GM19043 (cell line): Measurements from ENCODE around the gene SPN.
"Not testable (repeated sequence)": the region's sequence is repeated elsewhere in the genome, so short reads cannot be mapped to it uniquely, and the experiment has no call there.

Experiments used
- ATAC-seq: cut with Tn5 transposase; IDR thresholded peaks from one replicate; pipeline ENCODE4 v1.9.1; 2021; ENCODE audit warnings: low read depth; ENCODE audit not compliant: unreplicated experiment

Gene SPN

DNA sequence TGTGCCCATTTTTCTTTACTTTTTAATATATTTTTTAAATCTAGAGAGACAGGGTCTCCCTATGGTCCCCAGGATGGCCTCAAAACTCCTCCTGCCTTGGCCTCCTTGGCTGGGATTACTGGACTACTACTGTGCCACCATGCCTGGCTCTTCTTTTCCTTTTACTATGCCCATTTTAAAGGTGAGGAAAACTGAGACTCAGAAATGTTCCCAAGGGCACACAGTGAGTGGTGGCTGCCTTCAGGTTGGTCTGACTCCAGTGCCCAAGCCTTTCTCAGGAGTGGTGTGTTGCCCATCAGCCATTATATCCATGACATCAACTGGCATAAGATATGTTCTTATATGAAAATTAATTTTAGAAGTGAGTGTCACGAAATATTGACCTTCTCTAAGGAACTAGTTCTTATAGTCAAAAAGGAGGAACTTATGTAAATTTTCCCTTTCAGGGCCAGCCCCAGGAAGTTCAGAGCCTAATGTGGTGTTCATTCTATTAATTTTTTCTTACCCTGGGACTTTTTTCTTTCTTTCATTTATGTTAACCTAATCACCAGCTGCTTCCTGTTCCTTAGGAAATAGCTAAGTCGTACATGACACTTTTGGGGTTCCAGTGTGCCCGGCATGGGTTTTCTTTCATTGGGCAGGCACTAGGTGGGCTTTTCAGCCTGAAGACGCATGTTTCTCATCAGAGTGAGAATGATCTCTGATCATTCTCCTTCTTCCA lies 17.9 kb upstream of the SPN start:
- no peak for ATAC-seq

DNA sequence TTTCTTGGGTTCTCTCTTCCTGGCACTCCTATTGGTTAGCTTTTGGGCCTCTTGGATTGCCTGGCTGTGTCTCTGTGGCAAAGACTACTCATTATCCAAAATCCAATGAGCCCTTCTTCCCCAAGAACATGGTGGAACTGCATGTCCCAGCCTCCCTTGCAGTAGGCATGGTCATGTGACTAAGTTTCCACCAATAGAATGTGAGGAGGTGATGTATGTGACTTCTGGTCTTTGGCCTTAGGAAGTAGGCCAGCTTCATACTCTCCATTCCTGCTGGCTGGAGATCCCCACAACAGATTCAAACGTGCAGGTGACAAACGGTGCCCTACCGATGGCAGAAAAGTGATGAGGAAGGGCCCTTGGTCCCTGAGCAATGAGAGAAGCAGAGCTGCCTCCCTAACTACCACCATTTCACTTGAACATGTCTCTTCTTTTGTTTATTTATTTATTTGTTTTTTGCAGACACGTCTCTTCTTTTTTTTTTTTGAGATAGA lies 17.3 kb upstream of the SPN start:
- no peak for ATAC-seq

DNA sequence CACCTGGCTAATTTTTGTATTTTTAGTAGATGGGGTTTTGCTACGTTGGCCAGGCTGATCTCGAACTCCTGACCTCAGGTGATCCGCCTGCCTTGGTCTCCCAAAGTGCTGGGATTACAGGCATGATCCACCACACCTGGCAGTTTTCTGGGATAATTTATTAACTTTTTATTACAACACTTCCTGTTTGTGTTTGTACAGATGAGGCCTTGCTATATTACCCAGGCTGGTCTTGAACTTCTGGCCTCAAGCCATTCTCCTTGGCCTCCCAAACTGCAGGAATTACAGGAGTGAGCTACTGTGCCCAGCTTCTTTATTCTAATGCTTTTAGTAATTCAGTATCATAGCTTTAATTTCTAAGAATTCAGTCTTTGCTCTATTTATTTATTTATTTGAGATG lies 16.1 kb upstream of the SPN start:
- ATAC-seq, result no peak

DNA sequence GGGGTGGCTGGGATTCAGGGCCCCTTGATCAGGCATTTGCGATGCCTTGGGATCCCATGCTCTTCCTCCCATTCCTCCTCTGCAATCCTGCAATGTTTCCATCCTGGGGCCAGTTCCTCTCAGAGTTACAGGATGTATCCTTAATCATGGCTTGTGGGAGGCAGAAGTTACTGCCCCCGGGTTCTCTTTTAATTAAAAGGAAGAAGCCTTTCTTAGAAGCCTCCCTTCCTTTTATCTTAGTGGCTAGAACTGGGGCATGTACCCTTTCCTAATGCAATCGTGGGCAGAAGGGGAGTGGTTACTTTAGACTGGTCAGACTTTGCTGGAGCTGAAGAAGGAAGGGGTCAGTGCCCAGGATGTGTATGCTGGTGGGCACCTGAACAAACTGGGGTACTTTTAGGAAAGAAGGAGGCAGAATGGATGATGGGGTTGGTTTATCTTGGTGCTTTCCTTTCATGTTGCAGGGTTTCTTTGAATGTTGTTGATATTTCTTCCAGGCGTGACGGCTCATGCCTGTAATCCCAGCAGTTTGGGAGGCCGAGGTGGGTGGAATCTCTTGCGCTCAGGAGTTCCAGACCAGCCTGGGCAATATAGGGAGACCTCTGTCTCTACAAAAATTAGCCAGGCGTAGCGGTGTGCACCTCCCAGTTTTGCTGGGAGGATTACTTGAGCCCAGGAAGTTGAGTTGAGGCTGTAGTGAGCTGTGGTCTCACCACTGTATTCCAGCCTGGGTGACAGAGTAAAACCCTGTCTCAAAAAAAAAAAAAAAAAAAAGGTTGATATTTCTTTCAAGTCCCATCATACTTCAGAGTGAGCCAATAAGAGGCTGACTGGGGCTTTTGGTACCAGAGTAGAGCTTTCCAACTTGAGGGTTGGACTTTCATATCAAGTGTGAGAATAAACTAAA lies 13.2 kb upstream of the SPN start:
- no peak for ATAC-seq

DNA sequence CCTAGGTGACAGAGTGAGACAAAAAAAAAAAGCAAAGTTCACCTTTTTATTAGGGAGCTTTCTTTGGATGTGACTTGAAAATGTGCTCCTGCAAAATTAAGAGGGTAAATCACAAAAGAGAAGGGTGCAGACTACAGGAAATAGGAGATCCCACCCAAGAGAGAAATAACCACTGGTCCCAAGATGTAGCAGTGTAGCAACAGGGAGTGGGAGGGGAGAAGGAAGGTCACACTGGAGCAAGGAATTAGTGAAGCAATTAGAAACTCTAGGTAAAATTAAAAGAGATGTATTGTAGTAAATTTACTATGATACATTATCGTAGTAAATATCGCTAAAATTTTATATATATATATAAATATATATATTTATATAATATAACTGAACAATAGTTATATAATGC lies 12.3 kb upstream of the SPN start:
- ATAC-seq, result no peak

DNA sequence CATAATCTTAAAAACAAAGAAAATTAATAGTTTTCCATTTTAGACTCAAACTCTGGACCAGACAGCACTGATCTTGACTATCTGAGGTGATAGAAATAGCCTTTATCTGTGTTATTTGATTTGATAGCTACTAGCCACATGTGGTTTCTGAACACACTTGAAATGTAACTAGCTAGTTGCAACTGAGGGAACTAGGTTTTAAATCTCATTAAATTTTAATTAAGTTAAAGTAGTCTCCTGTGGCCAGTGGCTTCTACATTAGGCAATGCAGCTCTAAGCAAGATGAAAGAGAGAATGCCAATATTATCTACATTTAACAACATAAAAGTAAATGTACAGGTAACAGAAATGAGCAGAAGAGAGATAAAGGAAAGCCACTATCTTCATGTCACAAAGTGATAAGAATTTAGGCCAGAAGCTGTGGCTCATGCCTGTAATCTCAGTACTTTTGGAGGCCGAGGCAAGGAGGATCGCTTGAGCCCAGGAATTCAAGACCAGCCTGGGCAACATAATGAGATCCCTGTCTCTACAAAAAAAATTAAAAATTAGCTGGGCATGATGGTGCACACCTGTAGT lies 11.2 kb upstream of the SPN start:
- ATAC-seq, result no peak

DNA sequence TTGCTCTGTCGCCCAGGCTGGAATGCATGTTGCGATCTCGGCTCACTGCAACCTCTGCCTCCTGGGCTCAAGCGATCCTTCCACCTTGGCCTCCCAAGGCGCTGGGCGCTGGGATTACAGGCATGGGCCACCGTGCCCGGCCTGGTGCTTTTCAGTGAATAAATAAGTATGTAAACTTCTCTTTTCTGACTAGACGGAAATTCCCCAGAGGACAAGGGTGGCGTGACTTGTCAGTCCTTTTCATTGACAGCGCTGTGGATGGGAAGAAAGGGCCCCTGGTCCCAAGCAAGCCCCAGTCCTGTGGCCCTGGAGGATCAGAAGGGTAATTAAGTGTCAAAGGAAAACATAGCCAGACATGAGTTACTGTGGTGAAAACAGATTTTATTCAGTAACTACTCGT lies 9.6 kb upstream of the SPN start:
- no peak for ATAC-seq

DNA sequence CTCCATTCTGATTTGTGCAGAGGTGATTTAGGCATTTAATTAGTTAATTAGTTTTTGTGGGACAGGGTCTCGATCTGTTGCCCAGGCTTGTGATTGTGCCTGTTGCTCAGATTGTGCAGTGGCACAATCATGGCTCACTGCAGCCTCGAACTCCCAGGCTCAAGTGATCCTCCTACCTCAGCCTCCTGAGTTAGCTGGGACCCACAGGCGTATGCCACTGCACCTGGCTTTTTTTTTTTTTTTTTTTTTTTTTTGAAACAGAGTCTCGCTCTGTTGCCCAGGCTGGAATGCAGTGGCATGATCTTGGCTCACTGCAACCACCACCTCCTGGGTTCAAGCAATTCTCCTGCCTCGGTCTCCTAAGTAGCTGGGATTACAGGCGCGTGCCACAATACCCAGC lies 9.2 kb upstream of the SPN start:
- not testable (repeated sequence) for ATAC-seq

DNA sequence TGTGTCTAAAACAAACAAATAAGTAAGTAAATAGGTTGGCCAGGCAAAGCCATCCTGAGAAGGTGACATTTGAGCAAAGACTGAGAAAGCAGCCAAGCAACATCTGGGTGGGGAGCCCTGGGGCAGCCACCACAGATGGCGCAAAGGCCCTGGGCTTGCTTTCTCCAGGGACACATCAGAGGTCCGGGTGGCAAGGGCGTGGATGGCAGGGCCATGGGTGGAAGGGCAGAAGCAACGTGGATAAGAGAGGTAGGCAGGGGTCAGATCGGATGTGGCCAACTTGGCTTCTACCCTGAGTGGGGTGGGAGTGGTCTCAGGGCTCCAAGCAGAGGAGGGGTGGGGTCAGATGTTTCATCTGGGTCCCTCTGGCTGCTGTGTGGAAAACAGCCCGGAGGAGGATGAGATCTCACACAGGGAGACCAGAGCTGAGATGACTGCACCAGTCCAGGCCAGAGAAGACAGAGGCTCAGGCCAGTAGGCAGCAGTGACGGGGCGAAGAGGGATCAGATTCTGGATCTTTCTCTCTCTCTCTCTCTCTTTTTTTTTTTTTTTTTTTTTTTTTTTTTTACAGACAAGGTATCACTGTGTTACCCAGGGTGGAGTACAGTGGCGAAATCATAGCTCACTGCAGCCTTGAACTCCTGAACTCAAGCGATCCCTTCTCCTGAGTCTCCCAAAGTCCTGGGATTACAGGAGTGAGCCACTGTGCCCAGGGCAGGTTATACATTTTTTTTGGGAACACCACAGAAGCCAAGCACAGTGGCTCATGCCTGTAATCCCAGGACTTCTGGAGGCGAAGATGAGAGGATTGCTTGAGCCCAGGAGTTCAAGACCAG lies 6.1 kb upstream of the SPN start:
- no peak for ATAC-seq

DNA sequence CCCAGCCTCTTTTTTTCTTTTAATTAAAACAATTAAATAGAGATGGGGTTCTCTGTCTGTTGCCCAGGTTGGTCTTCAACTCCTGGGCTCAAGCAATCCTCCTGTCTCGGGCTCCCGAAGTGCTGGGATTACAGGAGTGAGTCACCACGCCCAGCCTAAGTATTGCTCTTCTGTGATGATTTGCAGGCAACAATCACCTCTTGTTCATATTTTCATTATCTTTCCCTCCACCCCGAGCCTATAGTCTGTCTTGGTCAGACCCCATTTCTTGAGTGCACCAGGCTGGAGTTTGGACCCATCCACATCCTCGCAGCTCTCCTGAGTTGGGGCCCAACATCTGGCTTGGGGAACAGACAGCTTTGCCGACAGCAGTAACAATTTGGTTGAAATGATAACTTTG lies 4.3 kb upstream of the SPN start:
- ATAC-seq, result no peak

DNA sequence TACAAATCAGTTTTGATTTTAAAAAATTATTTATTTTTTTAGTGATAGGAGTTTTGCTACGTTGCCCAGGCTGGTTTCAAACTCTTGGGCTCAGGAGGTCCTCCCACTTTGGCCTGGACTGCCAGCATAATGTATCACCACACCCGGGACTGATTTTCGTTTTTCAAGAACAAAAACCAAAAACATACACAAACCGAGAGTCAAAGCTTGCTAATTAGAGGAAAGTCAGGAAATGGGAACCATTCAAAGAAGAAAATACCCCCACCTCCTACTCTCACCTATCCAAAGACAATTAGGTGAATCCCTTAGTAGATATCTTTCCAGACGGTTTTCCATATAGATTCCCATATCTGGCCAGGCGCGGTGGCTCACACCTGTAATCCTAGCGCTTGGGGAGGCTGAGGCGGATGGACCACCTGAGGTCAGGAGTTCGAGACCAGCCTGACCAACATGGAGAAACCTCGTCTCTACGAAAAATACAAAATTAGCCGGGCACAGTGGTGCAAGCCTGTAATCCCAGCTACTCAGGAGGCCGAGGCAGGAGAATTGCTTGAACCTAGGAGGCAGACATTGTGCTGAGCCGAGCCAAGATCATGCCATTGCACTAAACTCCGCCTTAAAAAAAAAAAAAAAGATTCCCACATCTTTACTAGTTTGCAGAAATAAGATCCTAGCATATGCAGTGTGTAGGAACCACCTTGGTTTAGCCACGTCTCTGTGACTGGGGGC lies 883 bp upstream of the SPN start:
- no peak for ATAC-seq

DNA sequence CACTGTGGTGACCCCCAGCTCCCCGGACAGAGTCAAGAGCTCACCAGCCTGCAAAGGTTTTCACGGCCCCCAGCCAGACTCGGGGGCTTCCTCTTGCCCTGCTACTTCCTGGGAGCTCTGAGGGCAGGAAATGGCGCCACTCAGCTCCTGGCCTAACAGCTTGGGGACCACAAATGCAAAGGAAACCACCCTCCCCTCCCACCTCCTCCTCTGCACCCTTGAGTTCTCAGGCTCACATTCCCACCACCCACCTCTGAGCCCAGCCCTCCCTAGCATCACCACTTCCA lies 375 bp upstream of the SPN start:
- no peak for ATAC-seq

DNA sequence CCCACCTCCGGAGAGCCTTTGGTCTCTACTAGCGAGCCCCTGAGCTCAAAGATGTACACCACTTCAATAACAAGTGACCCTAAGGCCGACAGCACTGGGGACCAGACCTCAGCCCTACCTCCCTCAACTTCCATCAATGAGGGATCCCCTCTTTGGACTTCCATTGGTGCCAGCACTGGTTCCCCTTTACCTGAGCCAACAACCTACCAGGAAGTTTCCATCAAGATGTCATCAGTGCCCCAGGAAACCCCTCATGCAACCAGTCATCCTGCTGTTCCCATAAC lies 702 bp downstream of the SPN start:
- ATAC-seq, result no peak

DNA sequence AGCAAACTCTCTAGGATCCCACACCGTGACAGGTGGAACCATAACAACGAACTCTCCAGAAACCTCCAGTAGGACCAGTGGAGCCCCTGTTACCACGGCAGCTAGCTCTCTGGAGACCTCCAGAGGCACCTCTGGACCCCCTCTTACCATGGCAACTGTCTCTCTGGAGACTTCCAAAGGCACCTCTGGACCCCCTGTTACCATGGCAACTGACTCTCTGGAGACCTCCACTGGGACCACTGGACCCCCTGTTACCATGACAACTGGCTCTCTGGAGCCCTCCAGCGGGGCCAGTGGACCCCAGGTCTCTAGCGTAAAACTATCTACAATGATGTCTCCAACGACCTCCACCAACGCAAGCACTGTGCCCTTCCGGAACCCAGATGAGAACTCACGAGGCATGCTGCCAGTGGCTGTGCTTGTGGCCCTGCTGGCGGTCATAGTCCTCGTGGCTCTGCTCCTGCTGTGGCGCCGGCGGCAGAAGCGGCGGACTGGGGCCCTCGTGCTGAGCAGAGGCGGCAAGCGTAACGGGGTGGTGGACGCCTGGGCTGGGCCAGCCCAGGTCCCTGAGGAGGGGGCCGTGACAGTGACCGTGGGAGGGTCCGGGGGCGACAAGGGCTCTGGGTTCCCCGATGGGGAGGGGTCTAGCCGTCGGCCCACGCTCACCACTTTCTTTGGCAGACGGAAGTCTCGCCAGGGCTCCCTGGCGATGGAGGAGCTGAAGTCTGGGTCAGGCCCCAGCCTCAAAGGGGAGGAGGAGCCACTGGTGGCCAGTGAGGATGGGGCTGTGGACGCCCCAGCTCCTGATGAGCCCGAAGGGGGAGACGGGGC lies 1.3 kb downstream of the SPN start:
- ATAC-seq, result no peak

DNA sequence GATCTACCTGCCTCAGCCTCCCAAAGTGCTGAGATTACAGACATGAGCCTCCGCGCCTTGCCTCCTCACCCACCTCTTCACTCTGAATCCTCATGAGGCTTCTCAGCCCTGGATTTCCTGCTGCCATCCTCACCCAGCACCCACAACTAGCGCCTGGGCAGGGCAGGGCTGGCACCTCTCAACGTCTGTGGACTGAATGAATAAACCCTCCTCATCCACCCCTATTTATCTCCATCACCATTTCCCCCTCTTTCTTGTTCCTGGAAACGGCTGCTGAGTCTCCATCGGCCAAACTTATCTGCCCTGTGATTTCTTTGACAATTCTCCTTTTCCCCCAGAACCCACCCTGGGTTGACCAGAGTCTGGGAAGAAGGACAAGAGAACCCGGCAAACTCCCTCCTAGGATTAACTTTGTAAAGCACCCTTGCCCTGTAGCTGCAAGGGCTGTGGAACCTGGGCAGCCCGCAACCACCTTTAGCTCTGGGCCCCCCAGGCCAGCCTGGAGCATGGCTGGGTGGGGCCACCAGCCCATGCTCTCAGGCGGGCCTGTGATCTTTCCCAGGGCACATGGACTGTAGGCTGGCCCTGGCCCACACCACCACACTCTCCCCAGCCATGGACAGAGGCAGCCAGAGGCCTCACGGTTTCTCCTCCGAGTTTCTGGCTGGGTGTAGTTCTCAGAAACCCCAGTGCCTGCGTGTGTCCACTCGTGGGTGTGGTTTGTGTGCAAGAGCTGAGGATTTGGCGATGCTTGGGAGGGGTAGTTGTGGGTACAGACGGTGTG lies 2.4 kb downstream of the SPN start:
- ATAC-seq, result no peak

DNA sequence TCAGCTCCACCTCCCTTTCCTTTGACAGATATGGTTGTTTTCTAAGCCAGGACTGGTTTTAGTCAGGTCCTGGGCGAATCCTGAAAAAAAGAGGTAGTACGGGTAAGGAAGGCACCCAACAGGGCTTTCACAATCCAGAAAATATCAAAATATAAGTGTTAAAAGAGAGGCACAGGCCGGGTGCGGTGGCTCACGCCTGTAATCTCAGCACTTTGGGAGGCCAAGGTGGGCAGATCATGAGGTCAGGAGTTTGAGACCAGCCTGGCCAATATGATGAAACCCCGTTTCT lies 4.2 kb downstream of the SPN start:
- not testable (repeated sequence) for ATAC-seq

DNA sequence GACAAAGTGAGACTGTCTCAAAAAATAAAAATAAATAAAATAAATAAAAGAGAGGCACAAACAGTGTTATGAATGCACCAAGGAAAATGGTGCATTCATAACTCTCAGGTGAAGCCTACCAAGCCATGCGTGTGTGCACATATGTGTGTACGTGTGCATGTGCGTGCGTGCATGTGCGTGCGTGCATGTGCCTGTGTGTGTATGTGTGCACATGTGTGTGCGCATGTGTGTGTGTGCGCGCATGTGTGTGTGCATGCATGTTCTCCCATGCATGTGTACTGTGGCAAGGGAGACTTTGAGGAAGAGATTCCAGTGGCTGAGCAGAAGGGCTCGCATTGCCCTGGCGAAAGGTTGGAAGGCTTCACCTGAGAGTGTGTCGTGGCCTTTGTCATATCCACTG lies 4.7 kb downstream of the SPN start:
- no peak for ATAC-seq

DNA sequence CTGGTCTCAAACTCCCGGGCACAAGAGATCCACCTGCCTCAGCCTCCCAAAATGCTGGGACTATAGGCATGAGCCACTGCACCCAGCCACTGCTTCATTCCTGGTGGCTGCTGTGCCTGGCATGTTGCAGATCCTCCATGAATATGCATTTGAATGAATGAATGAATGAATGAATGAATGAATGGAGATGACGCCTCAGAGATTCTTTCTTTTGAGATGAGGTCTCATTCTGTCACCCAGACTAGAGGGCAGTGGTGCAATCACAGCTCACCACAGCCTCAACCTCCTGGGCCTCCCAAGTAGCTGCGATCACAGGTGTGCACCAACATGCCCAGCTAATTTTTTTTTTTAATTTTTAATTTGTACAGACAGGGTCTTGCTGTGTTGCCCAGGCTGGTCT lies 5.2 kb downstream of the SPN start:
- ATAC-seq, result no peak

DNA sequence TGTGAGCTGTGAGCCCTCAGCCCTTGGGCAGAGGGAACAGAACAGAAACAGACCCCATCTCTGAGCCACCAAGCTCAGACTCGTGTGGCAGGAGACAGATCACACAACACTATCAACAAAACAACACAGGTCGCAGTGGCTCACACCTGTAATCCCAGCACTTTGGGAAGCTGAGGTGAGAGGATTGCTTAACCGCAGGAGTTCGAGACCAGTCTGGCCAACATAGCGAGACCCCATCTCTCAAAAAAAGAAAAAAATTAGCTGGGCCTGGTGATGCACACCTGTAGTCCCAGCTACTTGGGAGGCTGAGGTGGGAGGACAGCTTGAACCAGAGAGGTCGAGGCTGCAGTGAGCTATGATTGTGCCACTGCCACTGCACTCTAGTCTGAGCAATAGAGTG lies 10.5 kb downstream of the SPN start:
- no peak for ATAC-seq
